A549 (cell line): ENCODE measurements around the gene IFI6. TPM values are rescaled to one million over a fixed set of nuclear protein-coding genes. Genes with fewer than 3 reads are reported as not detected.

Source experiments
- ATAC-seq, 2 experiments: fragments of 200-7000 bp in 1 of 2; fragments of >200 bp in 1 of 2; cut with Nextera tagmentation in 1 of 2; cut with Tn5 transposase in 1 of 2; 3 replicates each; pipeline versions ENCODE4 v1.8.0 to v1.9.1; 2018 to 2020; ENCODE audit warnings: mild to moderate bottlenecking in 1 of 2, moderate library complexity in 1 of 2
- CTCF ChIA-PET: fragments of 300-600 bp; sonication (Branson Sonifier 250); formaldehyde crosslinking; extraction: SDS; loops from one replicate; lab custom pipeline; 2021; ENCODE audit warnings: antibody characterized with exemption, inconsistent platforms; lab: Yijun Ruan, JAX
- POLR2A ChIA-PET: fragments of 350-600 bp; formaldehyde crosslinking; extraction: SDS; loops from one replicate; lab custom pipeline; 2021; ENCODE audit warnings: antibody characterized with exemption, inconsistent platforms; lab: Yijun Ruan, JAX
- DNase-seq, 2 experiments: peaks; one replicate each; pipeline versions ENCODE4 v3.0.0 to v3.0.0-alpha.2; 2011 to 2016; ENCODE audit warnings: low read depth in 1 of 2, low spot score in 1 of 2
- FAIRE-seq: peaks from 2 replicates; lab custom pipeline; 2011; peaks lifted over from hg19 to GRCh38; lab: Jason Lieb, UNC
- H3K27ac ChIP-seq, 2 experiments: fragments of >200 bp; sonication (Bioruptor Twin); formaldehyde crosslinking; 3 replicates each; pipeline ENCODE4 v1.5.1; 2016 to 2017
- H3K4me1 ChIP-seq: fragments of >200 bp; sonication (Bioruptor Twin); formaldehyde crosslinking; 3 replicates; pipeline ENCODE4 v1.6.1; 2016
- H3K4me2 ChIP-seq: fragments of >200 bp; sonication (Bioruptor Twin); formaldehyde crosslinking; 3 replicates; pipeline ENCODE4 v1.6.1; 2016
- H3K4me3 ChIP-seq: fragments of >200 bp; sonication (Bioruptor Twin); formaldehyde crosslinking; 3 replicates; pipeline ENCODE4 v1.5.1; 2016
- H3K9me3 ChIP-seq: fragments of >200 bp; sonication (Bioruptor Twin); formaldehyde crosslinking; 3 replicates; pipeline ENCODE4 v1.6.1; 2016
- CHD2 ChIP-seq: fragments of 150-350 bp; IDR thresholded peaks from 2 replicates; pipeline ENCODE4 v1.6.1; 2014; ENCODE audit warnings: low read length; ENCODE audit not compliant: partially characterized antibody
- CTCF ChIP-seq: fragments of >200 bp; sonication (Bioruptor Twin); formaldehyde crosslinking; IDR thresholded peaks from 3 replicates; pipeline ENCODE4 v1.5.1; 2016
- E2F6 ChIP-seq: IDR thresholded peaks from 2 replicates; pipeline ENCODE4 v1.6.1; 2012; ENCODE audit warnings: low read depth, borderline replicate concordance
- EHMT2 ChIP-seq: fragments of 200-600 bp; sonication (generic); IDR thresholded peaks from 2 replicates; pipeline ENCODE4 v1.6.1; 2016; ENCODE audit warnings: antibody characterized with exemption, low read depth, mild to moderate bottlenecking, moderate library complexity
- ELK1 ChIP-seq: fragments of 150-350 bp; IDR thresholded peaks from 2 replicates; pipeline ENCODE4 v1.6.1; 2014; ENCODE audit warnings: low read depth, mild to moderate bottlenecking, low read length
- ESRRA ChIP-seq: fragments of 150-350 bp; IDR thresholded peaks from 2 replicates; pipeline ENCODE4 v1.6.1; 2014; ENCODE audit warnings: mild to moderate bottlenecking, low read length, borderline replicate concordance
- FOSB ChIP-seq: fragments of 250-450 bp; sonication (Bioruptor Pico); IDR thresholded peaks from 2 replicates; pipeline ENCODE4 v1.5.0; 2020; ENCODE audit warnings: mild to moderate bottlenecking, moderate library complexity
- FOXS1 ChIP-seq: fragments of 250-450 bp; sonication (Bioruptor Pico); IDR thresholded peaks from 2 replicates; pipeline ENCODE4 v1.5.0; 2020; ENCODE audit warnings: mild to moderate bottlenecking, moderate library complexity
- HDAC2 ChIP-seq: fragments of 200-600 bp; sonication (generic); IDR thresholded peaks from 2 replicates; pipeline ENCODE4 v1.6.1; 2016
- KDM5A ChIP-seq: fragments of 200-600 bp; sonication (generic); IDR thresholded peaks from 2 replicates; pipeline ENCODE4 v1.6.1; 2016; ENCODE audit warnings: antibody characterized with exemption, mild to moderate bottlenecking
- MAFK ChIP-seq: fragments of 450-650 bp; IDR thresholded peaks from 2 replicates; pipeline ENCODE4 v1.6.1; 2014; ENCODE audit not compliant: partially characterized antibody
- MAZ ChIP-seq: fragments of 150-350 bp; IDR thresholded peaks from 2 replicates; pipeline ENCODE4 v1.6.1; 2014; ENCODE audit warnings: antibody characterized with exemption, low read depth, low read length, borderline replicate concordance
- NPAS2 ChIP-seq: fragments of 250-450 bp; sonication (Bioruptor Pico); IDR thresholded peaks from 2 replicates; pipeline ENCODE4 v1.8.0; 2022; ENCODE audit warnings: mild to moderate bottlenecking, moderate library complexity, borderline replicate concordance
- REST ChIP-seq: fragments of 200-600 bp; sonication (generic); IDR thresholded peaks from 2 replicates; pipeline ENCODE4 v1.6.1; 2016; ENCODE audit warnings: antibody characterized with exemption, mild to moderate bottlenecking, moderate library complexity
- ZFP36 ChIP-seq: fragments of 450-650 bp; IDR thresholded peaks from 2 replicates; pipeline ENCODE4 v1.6.1; 2014; ENCODE audit warnings: borderline replicate concordance; ENCODE audit not compliant: partially characterized antibody
- ZNF302 ChIP-seq: fragments of 250-450 bp; sonication (Bioruptor Pico); IDR thresholded peaks from 2 replicates; pipeline ENCODE4 v1.9.0; 2021; ENCODE audit warnings: inconsistent platforms, mild to moderate bottlenecking, moderate library complexity
- WGBS: methylation state at CpG from one replicate; pipeline ENCODE4 v1.1.6; 2017; ENCODE audit errors: missing lambda C conversion rate; 5-methylcytosine and 5-hydroxymethylcytosine counted together
- polyA plus RNA-seq, 4 experiments: library from polyadenylated mRNA; depleted of rRNA in 3 of 4; stranded (reverse); fragments of >200 nt; fragmentation: RNase III in 1 of 4; extraction: RNeasy Plus Mini Kit Qiagen cat#74134 plus additional on column Dnase treatment in 1 of 4; gene quantifications; 2 replicates in 3 of 4; 3 replicates in 1 of 4; pipeline ENCODE4 v1.2.3, GENCODE V29; 2011 to 2017

The IFI6 gene
- polyA plus RNA-seq, 2 of the 4 experiments (the other 2 are of a cell fraction) = 6.3 to 8.8 TPM

- H3K4me2 ChIP-seq = no peak overlapping the region
- no peaks in the 10 kb centered on the region for H3K4me1 ChIP-seq
- DNase-seq (no peak), FAIRE-seq (no peak), ATAC-seq (no peak)
- no peak overlapping the region for H3K27ac ChIP-seq
- ChIA-PET POLR2A (no interaction called here), CTCF (interaction anchor here (0.7 to 2.4 kb wide), 4 partner anchors 14 to 91 kb away, joined by 3 to 14 read pairs (median 5); no protein-coding TSS in a partner anchor)
- WGBS = 84% methylated on average over 5 of the region's 5 CpGs
- H3K9me3 ChIP-seq = no peaks in the 10 kb centered on the region
- TF ChIP-seq CTCF (no peak), FOXS1 (CRISPR knock-in tag) (no peak), ZNF302 (CRISPR knock-in tag) (no peak), ESRRA (no peak), MAZ (no peak), NPAS2 (CRISPR knock-in tag) (no peak), MAFK (no peak), CHD2 (no peak), REST (no peak), ZFP36 (no peak), ELK1 (no peak), E2F6 (no peak), HDAC2 (no peak), EHMT2 (no peak)
- no peak overlapping the region for H3K4me3 ChIP-seq
These were observed 24.7 kb downstream of the IFI6 start for GRCh38 chr1:27647328-27647727.

- Histone ChIP-seq H3K4me3 (no peak overlapping the region), H3K9me3 (no peaks in the 10 kb centered on the region), H3K4me1 (no peaks in the 10 kb centered on the region), H3K27ac (no peak overlapping the region), H3K4me2 (no peak overlapping the region)
- FAIRE-seq (no peak), DNase-seq (no peak), ATAC-seq (no peak)
- WGBS = 77% methylated on average over 4 of the region's 8 CpGs
- CTCF ChIA-PET = interaction anchor here (0.8 to 2.4 kb wide), 4 partner anchors 15 to 90 kb away, joined by 3 to 14 read pairs (median 4); no protein-coding TSS in a partner anchor
- POLR2A ChIA-PET = no interaction called here
- TF ChIP-seq FOSB (CRISPR knock-in tag) = no peak
- no peak for TF ChIP-seq KDM5A
- no peak for TF ChIP-seq ELK1
These were observed 25.3 kb downstream of the IFI6 start for GRCh38 chr1:27646676-27647075.
